H1 (cell line): ENCODE measurements around the gene PTPRJ. TPM values are rescaled to one million over a fixed set of nuclear protein-coding genes. Genes with fewer than 3 reads are reported as not detected.

ENCODE experiments used
- BACH1 ChIP-seq: IDR thresholded peaks from 2 replicates; pipeline ENCODE4 v1.6.1; 2012; ENCODE audit warnings: low read length, improper control_type of control experiment
- BRCA1 ChIP-seq: IDR thresholded peaks from 2 replicates; pipeline ENCODE4 v1.6.1; 2012; ENCODE audit warnings: low read depth, low read length, improper control_type of control experiment
- CHD7 ChIP-seq: fragments of 300-600 bp; sonication (generic); IDR thresholded peaks from 2 replicates; pipeline ENCODE4 v1.7.1; 2012; ENCODE audit warnings: low read length, moderate library complexity, mild to moderate bottlenecking, inconsistent platforms; ENCODE audit not compliant: insufficient replicate concordance
- CTBP2 ChIP-seq: IDR thresholded peaks from 2 replicates; pipeline ENCODE4 v1.7.0; 2011; ENCODE audit warnings: borderline replicate concordance, mild to moderate bottlenecking, moderate library complexity, mixed read lengths, low read length; ENCODE audit not compliant: insufficient read depth, insufficient read length
- EGR1 ChIP-seq: IDR thresholded peaks from 2 replicates; pipeline ENCODE4 v1.6.1; 2011; ENCODE audit warnings: low read depth, low read length, borderline replicate concordance
- FOSL1 ChIP-seq: IDR thresholded peaks from 2 replicates; pipeline ENCODE4 v1.6.1; 2011; ENCODE audit warnings: mild to moderate bottlenecking, low read depth, low read length, moderate library complexity; ENCODE audit not compliant: insufficient read depth
- MAFK ChIP-seq: IDR thresholded peaks from 2 replicates; pipeline ENCODE4 v1.6.1; 2012; ENCODE audit warnings: low read depth, mild to moderate bottlenecking, improper control_type of control experiment, low read length
- NRF1 ChIP-seq: IDR thresholded peaks from 2 replicates; pipeline ENCODE4 v1.6.1; 2011; ENCODE audit warnings: mild to moderate bottlenecking, low read depth, low read length, improper control_type of control experiment
- RBBP5 ChIP-seq: IDR thresholded peaks from 2 replicates; pipeline ENCODE4 v1.7.1; 2012; ENCODE audit warnings: low read depth, mild to moderate bottlenecking, inconsistent platforms, low read length, moderate library complexity, borderline replicate concordance
- SP1 ChIP-seq: IDR thresholded peaks from 2 replicates; pipeline ENCODE4 v1.6.1; 2011; ENCODE audit warnings: low read depth, low read length
- polyA plus RNA-seq, 7 experiments: library from polyadenylated mRNA; depleted of rRNA in 3 of 7; stranded (reverse) in 5 of 7; unstranded in 2 of 7; fragments of >200 nt in 5 of 7; fragments of 200-250 nt in 2 of 7; gene quantifications; 1 replicate in 5 of 7; 2 replicates in 1 of 7; 4 replicates in 1 of 7; pipeline versions ENCODE4 v1.2.1 to v1.2.3, GENCODE V29; 2011 to 2013; ENCODE audit warnings: missing spikeins in 2 of 7, mixed read lengths in 2 of 7
- total RNA-seq: library from RNA; stranded (reverse); fragmentation: NEBNext Ultra II Directional; extraction: Animal tissue kit (Norgen Biotek cat#: 25700); gene quantifications from 2 replicates; pipeline ENCODE4 v1.2.1, GENCODE V29; 2021

PTPRJ gene
- total and polyA plus RNA-seq, 2 of the 8 experiments (the other 6 are each of a cell fraction or from before 2014, with no cell fraction given): 4.4 to 22.6 TPM

- TF ChIP-seq CHD7 (no peak), NRF1 (no peak), RBBP5 (no peak), SP1 (no peak), MAFK (no peak), BRCA1 (no peak), CTBP2 (no peak), EGR1 (no peak), FOSL1 (no peak), BACH1 (no peak)
Observed at GRCh38 chr11:48043111-48043990, 63.0 kb downstream of the PTPRJ start (continued).
